Upper lobe of right lung (tissue), 1 donor: ENCODE measurements around the gene LARGE1. TPM values are rescaled to one million over a fixed set of nuclear protein-coding genes. Genes with fewer than 3 reads are reported as not detected.

Experiments
- ATAC-seq: fragments of 200-7000 bp; cut with Tn5 transposase; one replicate; pipeline ENCODE4 v1.9.1; 2020; ENCODE audit warnings: mild to moderate bottlenecking, moderate library complexity
- DNase-seq: peaks from one replicate; pipeline ENCODE4 v3.0.0-alpha.2; 2020
- H3K27ac ChIP-seq: fragments of 200-600 bp; one replicate; pipeline ENCODE4 v1.8.0; 2022
- H3K27me3 ChIP-seq: fragments of 200-600 bp; one replicate; pipeline ENCODE4 v1.8.0; 2022; ENCODE audit warnings: mild to moderate bottlenecking
- H3K36me3 ChIP-seq: fragments of 200-600 bp; one replicate; pipeline ENCODE4 v1.8.0; 2022
- H3K4me1 ChIP-seq: fragments of 200-600 bp; one replicate; pipeline ENCODE4 v1.8.0; 2022
- H3K4me3 ChIP-seq: fragments of 200-600 bp; one replicate; pipeline ENCODE4 v1.8.0; 2022; ENCODE audit warnings: mild to moderate bottlenecking
- H3K9me3 ChIP-seq: fragments of 200-600 bp; one replicate; pipeline ENCODE4 v1.8.0; 2022
- CTCF ChIP-seq: fragments of 200-600 bp; IDR thresholded peaks from one replicate; pipeline ENCODE4 v1.8.0; 2022; ENCODE audit warnings: antibody characterized with exemption
- intact Hi-C: fragments of 100-400 bp; cut with DNase I; formaldehyde crosslinking; loops from one replicate; pipeline ENCODE4 v1.11.0; 2022
- total RNA-seq: library from RNA; stranded (reverse); fragmentation: NEBNext Ultra II Directional; extraction: Animal tissue kit (Norgen Biotek cat#: 25700); gene quantifications from one replicate; pipeline ENCODE4 v1.2.1, GENCODE V29; 2021
- donor health status: DM: no; HTN: yes; CAD: no; lungs with severe emphysema.

Gene LARGE1
- total RNA-seq, 1 donor from 2014 or later: 33.5 TPM

GRCh38 chr22:33528183-33528582 lies 392.1 kb downstream of the LARGE1 start:
- no peak for TF ChIP-seq CTCF
- no peaks in the 10 kb centered on the region for H3K4me1 ChIP-seq
- no peak overlapping the region for H3K4me3 ChIP-seq
- no peak overlapping the region for H3K27ac ChIP-seq
- no peak for ATAC-seq
- intact Hi-C loops: no loop called here
- no peak for DNase-seq
- H3K27me3 ChIP-seq: no peaks in the 10 kb centered on the region
- no peaks in the 10 kb centered on the region for H3K9me3 ChIP-seq
- no peaks in the 10 kb centered on the region for H3K36me3 ChIP-seq

GRCh38 chr22:33526434-33527107 lies 393.7 kb downstream of the LARGE1 start:
- H3K9me3 ChIP-seq: no peaks in the 10 kb centered on the region
- no peaks in the 10 kb centered on the region for H3K27me3 ChIP-seq
- no peak for DNase-seq
- H3K36me3 ChIP-seq: no peaks in the 10 kb centered on the region
- no peaks in the 10 kb centered on the region for H3K4me1 ChIP-seq
- H3K4me3 ChIP-seq: no peak overlapping the region
- ATAC-seq: no peak
- no peak overlapping the region for H3K27ac ChIP-seq
- no peak for TF ChIP-seq CTCF
- intact Hi-C loops: no loop called here

GRCh38 chr22:33524511-33525260 lies 395.6 kb downstream of the LARGE1 start:
- ATAC-seq: no peak
- no peaks in the 10 kb centered on the region for H3K4me1 ChIP-seq
- intact Hi-C loops: no loop called here

GRCh38 chr22:33521879-33522665 lies 398.2 kb downstream of the LARGE1 start:
- ATAC-seq (no peak), DNase-seq (no peak)
- no peak for TF ChIP-seq CTCF
- no peaks in the 10 kb centered on the region for H3K36me3 ChIP-seq
- H3K27me3 ChIP-seq: no peaks in the 10 kb centered on the region
- peaks cover 4% of the 10 kb centered on the region for H3K4me1 ChIP-seq
- intact Hi-C loops: no loop called here
- H3K9me3 ChIP-seq: no peaks in the 10 kb centered on the region
- H3K4me3 ChIP-seq: no peak overlapping the region
- H3K27ac ChIP-seq: no peak overlapping the region

More at GRCh38 chr22:33524511-33525260, 395.6 kb downstream of the LARGE1 start:
- H3K4me3 ChIP-seq: no peak overlapping the region
- H3K27me3 ChIP-seq: no peaks in the 10 kb centered on the region
- H3K9me3 ChIP-seq: no peaks in the 10 kb centered on the region
- DNase-seq: no peak
- H3K36me3 ChIP-seq: no peaks in the 10 kb centered on the region
- no peak overlapping the region for H3K27ac ChIP-seq
- no peak for TF ChIP-seq CTCF

- H3K36me3 ChIP-seq: no peaks in the 10 kb centered on the region
- H3K4me3 ChIP-seq: no peak overlapping the region
- TF ChIP-seq CTCF: no peak
- H3K9me3 ChIP-seq: no peaks in the 10 kb centered on the region
- no peaks in the 10 kb centered on the region for H3K27me3 ChIP-seq
- H3K27ac ChIP-seq: no peak overlapping the region
- peaks cover 4% of the 10 kb centered on the region for H3K4me1 ChIP-seq
- no peak for DNase-seq
- ATAC-seq: no peak
- intact Hi-C loops: no loop called here
Measured at GRCh38 chr22:33520904-33521780, 399.1 kb downstream of the LARGE1 start.
